Type B pancreatic cell (in vitro differentiated cells): ENCODE measurements around the gene SCLY. TPM values are rescaled to one million over a fixed set of nuclear protein-coding genes. Genes with fewer than 3 reads are reported as not detected.
"Not testable (repeated sequence)": the region's sequence is repeated elsewhere in the genome, so short reads cannot be mapped to it uniquely, and the experiment has no call there.

ENCODE experiments used
- DNase-seq: peaks from one replicate; pipeline ENCODE4 v3.0.0; 2021; ENCODE audit warnings: mixed read lengths; ENCODE audit not compliant: unreplicated experiment; ENCODE audit errors: extremely low spot score
- H3K27ac Mint-ChIP-seq: 2 replicates; pipeline ENCODE4 v1.8.0; 2021; ENCODE audit warnings: mild to moderate bottlenecking, mixed read lengths
- H3K27me3 Mint-ChIP-seq: 2 replicates; pipeline ENCODE4 v1.8.0; 2021; ENCODE audit warnings: mixed read lengths
- H3K36me3 Mint-ChIP-seq: 2 replicates; pipeline ENCODE4 v1.8.0; 2021; ENCODE audit warnings: mixed read lengths
- H3K4me1 Mint-ChIP-seq: one replicate; pipeline ENCODE4 v1.8.0; 2021; ENCODE audit warnings: mixed read lengths; ENCODE audit not compliant: unreplicated experiment
- H3K4me3 Mint-ChIP-seq: 2 replicates; pipeline ENCODE4 v1.8.0; 2021; ENCODE audit warnings: mild to moderate bottlenecking, mixed read lengths
- H3K9me3 Mint-ChIP-seq: 2 replicates; pipeline ENCODE4 v1.8.0; 2021; ENCODE audit warnings: mixed read lengths
- total RNA-seq: library from RNA; stranded (reverse); gene quantifications from 2 replicates; pipeline ENCODE4 v1.2.1, GENCODE V29; 2021; ENCODE audit warnings: low replicate concordance
- TF ChIP-seq, protein P1 (sequence below): fragments of 200-600 bp; sonication (generic); conservative IDR thresholded peaks from 2 replicates; pipeline ENCODE4 v1.5.0; 2021; ENCODE audit warnings: antibody characterized with exemption, mild to moderate bottlenecking

SCLY gene
- total RNA-seq, 1 donor from 2014 or later, result 34.5 TPM

DNA sequence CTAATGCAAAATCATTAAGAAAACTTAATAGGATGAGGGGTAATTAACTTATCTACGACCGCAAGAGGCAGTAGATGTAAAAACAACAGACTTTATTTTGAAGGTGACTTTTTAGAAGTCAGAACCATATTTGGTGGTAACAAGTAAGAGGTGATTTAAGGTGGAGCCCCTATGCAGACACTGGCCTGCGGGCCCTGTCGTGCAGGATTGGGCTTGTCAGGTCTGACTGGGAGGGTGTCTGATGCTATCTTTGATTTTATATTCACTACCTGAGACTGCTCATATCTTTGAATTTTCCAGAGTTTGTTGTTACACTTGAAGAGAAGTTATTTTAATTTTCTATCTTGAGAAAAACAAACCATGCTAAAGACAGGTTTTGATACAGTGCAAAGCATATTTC is 29.1 kb upstream of the SCLY start:
- peaks cover 23% of the 10 kb centered on the region for H3K36me3 Mint-ChIP-seq
- H3K27me3 Mint-ChIP-seq, result no peaks in the 10 kb centered on the region
- TF ChIP-seq, protein P1, sequence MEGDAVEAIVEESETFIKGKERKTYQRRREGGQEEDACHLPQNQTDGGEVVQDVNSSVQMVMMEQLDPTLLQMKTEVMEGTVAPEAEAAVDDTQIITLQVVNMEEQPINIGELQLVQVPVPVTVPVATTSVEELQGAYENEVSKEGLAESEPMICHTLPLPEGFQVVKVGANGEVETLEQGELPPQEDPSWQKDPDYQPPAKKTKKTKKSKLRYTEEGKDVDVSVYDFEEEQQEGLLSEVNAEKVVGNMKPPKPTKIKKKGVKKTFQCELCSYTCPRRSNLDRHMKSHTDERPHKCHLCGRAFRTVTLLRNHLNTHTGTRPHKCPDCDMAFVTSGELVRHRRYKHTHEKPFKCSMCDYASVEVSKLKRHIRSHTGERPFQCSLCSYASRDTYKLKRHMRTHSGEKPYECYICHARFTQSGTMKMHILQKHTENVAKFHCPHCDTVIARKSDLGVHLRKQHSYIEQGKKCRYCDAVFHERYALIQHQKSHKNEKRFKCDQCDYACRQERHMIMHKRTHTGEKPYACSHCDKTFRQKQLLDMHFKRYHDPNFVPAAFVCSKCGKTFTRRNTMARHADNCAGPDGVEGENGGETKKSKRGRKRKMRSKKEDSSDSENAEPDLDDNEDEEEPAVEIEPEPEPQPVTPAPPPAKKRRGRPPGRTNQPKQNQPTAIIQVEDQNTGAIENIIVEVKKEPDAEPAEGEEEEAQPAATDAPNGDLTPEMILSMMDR, result no peak
- peaks cover 6% of the 10 kb centered on the region for H3K4me1 Mint-ChIP-seq
- H3K4me3 Mint-ChIP-seq, result no peak overlapping the region
- no peak for DNase-seq
- peak overlapping the region; percentile 76 for H3K27ac Mint-ChIP-seq
- no peaks in the 10 kb centered on the region for H3K9me3 Mint-ChIP-seq

GRCh38 chr2:238032755-238033337 is 28.0 kb upstream of the SCLY start:
- TF ChIP-seq, protein P1, result no peak
- Mint-ChIP-seq H3K9me3 (no peaks in the 10 kb centered on the region), H3K4me3 (no peak overlapping the region), H3K36me3 (peaks cover 23% of the 10 kb centered on the region), H3K27ac (no peak overlapping the region), H3K27me3 (no peaks in the 10 kb centered on the region), H3K4me1 (peaks cover 6% of the 10 kb centered on the region)
- DNase-seq, result peak; percentile 52

GRCh38 chr2:238033991-238034390 is 26.8 kb upstream of the SCLY start:
- not testable (repeated sequence) for DNase-seq, H3K27ac Mint-ChIP-seq, H3K9me3 Mint-ChIP-seq, H3K4me3 Mint-ChIP-seq, H3K27me3 Mint-ChIP-seq, H3K4me1 Mint-ChIP-seq
- peaks cover 19% of the 10 kb centered on the region for H3K36me3 Mint-ChIP-seq

GRCh38 chr2:238038203-238038602 is 22.6 kb upstream of the SCLY start:
- Mint-ChIP-seq H3K4me3 (no peak overlapping the region), H3K36me3 (peaks cover 4% of the 10 kb centered on the region), H3K27me3 (no peaks in the 10 kb centered on the region), H3K27ac (no peak overlapping the region), H3K9me3 (no peaks in the 10 kb centered on the region), H3K4me1 (no peaks in the 10 kb centered on the region)
- DNase-seq, result no peak
- TF ChIP-seq, protein P1, result no peak

- Mint-ChIP-seq H3K4me3 (no peak overlapping the region), H3K27ac (no peak overlapping the region), H3K9me3 (no peaks in the 10 kb centered on the region), H3K27me3 (no peaks in the 10 kb centered on the region), H3K4me1 (no peaks in the 10 kb centered on the region), H3K36me3 (peaks cover 4% of the 10 kb centered on the region)
- no peak for DNase-seq
- TF ChIP-seq, protein P1, result no peak
Measured at GRCh38 chr2:238039151-238039550, 21.6 kb upstream of the SCLY start.

- TF ChIP-seq, protein P1, result no peak
- no peaks in the 10 kb centered on the region for H3K9me3 Mint-ChIP-seq
- H3K27ac Mint-ChIP-seq, result no peak overlapping the region
- no peak for DNase-seq
- no peak overlapping the region for H3K4me3 Mint-ChIP-seq
- H3K36me3 Mint-ChIP-seq, result peaks cover 4% of the 10 kb centered on the region
- H3K27me3 Mint-ChIP-seq, result no peaks in the 10 kb centered on the region
- H3K4me1 Mint-ChIP-seq, result no peaks in the 10 kb centered on the region
Measured at GRCh38 chr2:238039985-238040384, 20.8 kb upstream of the SCLY start.
